IMR-90 (cell line): ENCODE measurements around the gene RNF133.

Source experiments
- BHLHE40 ChIP-seq: fragments of 150-350 bp; IDR thresholded peaks from 2 replicates; pipeline ENCODE4 v1.6.1; 2016; ENCODE audit warnings: mild to moderate bottlenecking, low read depth, low read length
- CEBPB ChIP-seq: IDR thresholded peaks from 2 replicates; pipeline ENCODE4 v1.6.1; 2012; ENCODE audit warnings: low read depth, low read length, improper control_type of control experiment
- CTCF ChIP-seq: conservative IDR thresholded peaks from 2 replicates; pipeline ENCODE4 v1.5.1; 2012; ENCODE audit warnings: mild to moderate bottlenecking, low read depth, low read length, improper control_type of control experiment
- POLR2A ChIP-seq: IDR thresholded peaks from 2 replicates; pipeline ENCODE4 v1.6.1; 2012; ENCODE audit warnings: mild to moderate bottlenecking, low read depth, low read length
- RAD21 ChIP-seq: IDR thresholded peaks from 2 replicates; pipeline ENCODE4 v1.6.1; 2012; ENCODE audit warnings: low read length, improper control_type of control experiment
- RFX5 ChIP-seq: IDR thresholded peaks from 2 replicates; pipeline ENCODE4 v1.8.0; 2012; ENCODE audit warnings: low read depth, mild to moderate bottlenecking, low read length, moderate library complexity
- TF ChIP-seq, protein P1 (sequence below): fragments of 150-350 bp; IDR thresholded peaks from 2 replicates; pipeline ENCODE4 v1.6.1; 2016; ENCODE audit warnings: low read depth, mild to moderate bottlenecking, low read length, moderate library complexity, borderline replicate concordance
- TF ChIP-seq, protein P2 (sequence below): fragments of 150-350 bp; IDR thresholded peaks from 2 replicates; pipeline ENCODE4 v1.6.1; 2017; ENCODE audit warnings: mild to moderate bottlenecking, antibody characterized with exemption, low read length, low read depth

GRCh38 chr7:122676466-122676865 lies 22.5 kb downstream of the RNF133 start:
- TF ChIP-seq, protein P1, sequence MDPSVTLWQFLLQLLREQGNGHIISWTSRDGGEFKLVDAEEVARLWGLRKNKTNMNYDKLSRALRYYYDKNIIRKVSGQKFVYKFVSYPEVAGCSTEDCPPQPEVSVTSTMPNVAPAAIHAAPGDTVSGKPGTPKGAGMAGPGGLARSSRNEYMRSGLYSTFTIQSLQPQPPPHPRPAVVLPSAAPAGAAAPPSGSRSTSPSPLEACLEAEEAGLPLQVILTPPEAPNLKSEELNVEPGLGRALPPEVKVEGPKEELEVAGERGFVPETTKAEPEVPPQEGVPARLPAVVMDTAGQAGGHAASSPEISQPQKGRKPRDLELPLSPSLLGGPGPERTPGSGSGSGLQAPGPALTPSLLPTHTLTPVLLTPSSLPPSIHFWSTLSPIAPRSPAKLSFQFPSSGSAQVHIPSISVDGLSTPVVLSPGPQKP = no peak
- no peak for TF ChIP-seq CTCF
- no peak for TF ChIP-seq CEBPB
- TF ChIP-seq POLR2A = no peak
- no peak for TF ChIP-seq RAD21
- TF ChIP-seq BHLHE40 = no peak
- TF ChIP-seq, protein P2, sequence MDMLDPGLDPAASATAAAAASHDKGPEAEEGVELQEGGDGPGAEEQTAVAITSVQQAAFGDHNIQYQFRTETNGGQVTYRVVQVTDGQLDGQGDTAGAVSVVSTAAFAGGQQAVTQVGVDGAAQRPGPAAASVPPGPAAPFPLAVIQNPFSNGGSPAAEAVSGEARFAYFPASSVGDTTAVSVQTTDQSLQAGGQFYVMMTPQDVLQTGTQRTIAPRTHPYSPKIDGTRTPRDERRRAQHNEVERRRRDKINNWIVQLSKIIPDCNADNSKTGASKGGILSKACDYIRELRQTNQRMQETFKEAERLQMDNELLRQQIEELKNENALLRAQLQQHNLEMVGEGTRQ = no peak
- TF ChIP-seq RFX5 = no peak
